ENCODE measurements around the gene F2. TPM values are rescaled to one million over a fixed set of nuclear protein-coding genes. Genes with fewer than 3 reads are reported as not detected.
A peak's percentile ranks its signal among the peaks of the same experiment; 100 is the strongest.

The F2 gene
- total and polyA plus RNA-seq, 10 donors, result 0.03 to 0.33 (median 0.23) TPM; not detected in 7

DNA sequence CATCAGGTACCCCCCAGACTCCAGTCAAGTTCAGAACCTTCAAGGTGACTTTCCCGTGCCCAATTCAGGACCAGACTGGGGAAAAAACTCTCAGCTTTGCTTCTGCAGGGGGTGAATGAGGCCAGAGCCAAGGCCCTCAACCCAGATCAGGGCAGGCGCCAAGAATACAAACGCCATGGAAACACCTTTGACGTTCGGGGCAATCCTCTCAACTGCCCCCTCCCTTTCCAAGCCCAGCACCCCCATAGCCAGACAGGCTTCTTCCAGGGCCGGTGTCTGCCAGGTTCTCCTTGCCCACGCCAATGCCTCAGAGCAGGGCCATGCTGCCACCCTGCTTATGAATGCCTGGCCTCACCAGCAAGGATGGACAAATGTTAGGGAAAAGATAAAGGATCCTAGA, 24.4 kb upstream of the F2 start:
- peaks cover 12 to 78% (median 66%) of the 10 kb centered on the region in 6 donors for H3K36me3 ChIP-seq
- no peak for DNase-seq
- no peak for TF ChIP-seq POLR2AphosphoS5 (IDR thresholded peaks at IDR 0.05)
- TF ChIP-seq POLR2A (IDR thresholded peaks at IDR 0.05), result no peak
- TF ChIP-seq, protein P1, sequence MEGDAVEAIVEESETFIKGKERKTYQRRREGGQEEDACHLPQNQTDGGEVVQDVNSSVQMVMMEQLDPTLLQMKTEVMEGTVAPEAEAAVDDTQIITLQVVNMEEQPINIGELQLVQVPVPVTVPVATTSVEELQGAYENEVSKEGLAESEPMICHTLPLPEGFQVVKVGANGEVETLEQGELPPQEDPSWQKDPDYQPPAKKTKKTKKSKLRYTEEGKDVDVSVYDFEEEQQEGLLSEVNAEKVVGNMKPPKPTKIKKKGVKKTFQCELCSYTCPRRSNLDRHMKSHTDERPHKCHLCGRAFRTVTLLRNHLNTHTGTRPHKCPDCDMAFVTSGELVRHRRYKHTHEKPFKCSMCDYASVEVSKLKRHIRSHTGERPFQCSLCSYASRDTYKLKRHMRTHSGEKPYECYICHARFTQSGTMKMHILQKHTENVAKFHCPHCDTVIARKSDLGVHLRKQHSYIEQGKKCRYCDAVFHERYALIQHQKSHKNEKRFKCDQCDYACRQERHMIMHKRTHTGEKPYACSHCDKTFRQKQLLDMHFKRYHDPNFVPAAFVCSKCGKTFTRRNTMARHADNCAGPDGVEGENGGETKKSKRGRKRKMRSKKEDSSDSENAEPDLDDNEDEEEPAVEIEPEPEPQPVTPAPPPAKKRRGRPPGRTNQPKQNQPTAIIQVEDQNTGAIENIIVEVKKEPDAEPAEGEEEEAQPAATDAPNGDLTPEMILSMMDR (IDR thresholded peaks at IDR 0.05 in 8 of 11, conservative IDR thresholded peaks at IDR 0.05 in 3 of 11), result no peak
- WGBS, 5 donors, result 85 to 93% (median 88%) methylated on average over 7 of the region's 7 CpGs
- H3K27me3 ChIP-seq (replicated peaks in 1 of 7), result no peaks in the 10 kb centered on the region
- no peaks in the 10 kb centered on the region for H3K9me3 ChIP-seq
- H3K27ac ChIP-seq, result peak overlapping the region in 7 of 8 donors; percentile 27 to 88 (median 67)
- H3K4me1 ChIP-seq, result peaks cover 11 to 67% (median 43%) of the 10 kb centered on the region in 6 donors
- intact Hi-C loops (cut with DNase I; ENCODE audit: low total_unique reads), result no loop called here
- no peak overlapping the region for H3K4me3 ChIP-seq

DNA sequence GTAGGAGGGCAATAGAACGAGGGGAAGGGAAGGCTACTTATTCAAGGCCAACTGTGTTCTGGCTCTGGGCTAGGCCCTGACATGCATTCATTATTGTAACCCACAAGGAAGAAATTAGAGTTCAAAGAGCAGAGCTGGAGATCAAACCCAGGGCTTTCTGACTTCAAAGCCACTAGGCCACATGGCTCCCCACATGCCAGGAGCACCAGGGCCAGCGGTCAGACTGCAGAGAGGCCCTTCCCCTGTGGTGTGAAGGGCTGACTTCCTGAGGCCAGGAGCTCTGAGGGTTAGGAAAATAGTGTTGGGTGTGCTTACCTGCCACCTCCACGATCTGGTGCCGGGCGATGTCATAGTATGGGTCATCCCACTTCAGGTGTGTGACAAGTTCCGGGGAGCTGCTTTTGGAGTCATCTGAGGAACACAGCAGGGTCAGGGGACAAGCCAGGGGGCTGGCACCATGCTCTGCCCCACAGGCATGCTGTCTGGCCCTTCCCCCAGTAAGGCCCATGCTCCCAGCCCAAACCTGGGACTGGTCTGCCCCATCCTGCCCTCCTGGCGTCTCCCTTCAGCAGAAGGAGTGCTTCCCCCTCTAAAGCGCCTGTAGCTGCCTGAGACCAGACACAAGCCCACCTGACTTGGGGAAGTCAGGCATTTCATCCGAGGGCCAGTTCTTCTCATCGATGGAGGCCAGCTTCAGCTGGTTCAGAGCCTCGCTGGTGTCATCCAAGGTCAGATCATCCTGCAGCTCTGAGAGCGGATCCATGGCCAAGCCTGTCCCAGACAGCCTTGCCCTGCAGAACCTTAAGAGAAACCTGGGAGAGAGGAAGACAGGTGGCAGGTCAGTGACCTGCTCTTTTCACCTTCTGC, 23.4 kb upstream of the F2 start:
- Histone ChIP-seq H3K27me3 (replicated peaks in 1 of 7) (no peaks in the 10 kb centered on the region), H3K4me3 (no peak overlapping the region), H3K27ac (peak overlapping the region in 7 of 8 donors; percentile 27 to 88 (median 67)), H3K4me1 (peaks cover 11 to 71% (median 49%) of the 10 kb centered on the region in 6 donors), H3K36me3 (peaks cover 12 to 69% (median 60%) of the 10 kb centered on the region in 6 donors), H3K9me3 (no peaks in the 10 kb centered on the region)
- intact Hi-C loops (cut with DNase I; ENCODE audit: low total_unique reads), result no loop called here
- TF ChIP-seq, protein P1 (IDR thresholded peaks at IDR 0.05 in 8 of 11, conservative IDR thresholded peaks at IDR 0.05 in 3 of 11), result no peak
- no peak for TF ChIP-seq POLR2A (IDR thresholded peaks at IDR 0.05)
- no peak for TF ChIP-seq POLR2AphosphoS5 (IDR thresholded peaks at IDR 0.05)
- 84 to 96% (median 89%) methylated on average over 6 to 12 of the region's 12 CpGs for WGBS, 5 donors
- no peak for DNase-seq

DNA sequence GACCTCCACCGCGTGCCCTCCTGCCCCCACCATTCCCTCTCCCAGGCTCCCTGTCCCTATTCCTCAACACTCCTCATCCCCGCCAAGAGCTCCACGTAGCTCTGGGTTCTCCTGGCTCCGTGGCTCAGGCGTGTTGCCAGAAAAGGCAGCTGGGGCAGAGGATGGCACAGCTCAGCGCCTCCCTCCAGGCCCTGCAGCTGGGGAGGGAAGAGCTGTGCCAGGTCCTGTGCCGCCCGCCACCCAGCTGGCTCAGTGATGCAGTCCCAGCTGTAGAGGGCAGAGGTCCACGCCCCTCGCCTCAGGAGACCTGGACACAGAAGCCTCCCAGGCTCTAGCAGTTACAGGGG, 22.8 kb upstream of the F2 start:
- intact Hi-C loops (cut with DNase I; ENCODE audit: low total_unique reads), result no loop called here
- H3K4me3 ChIP-seq, result no peak overlapping the region

More for the DNA sequence above, 22.8 kb upstream of the F2 start:
- H3K27ac ChIP-seq, result peak overlapping the region in 6 of 8 donors; percentile 24 to 88 (median 69)
- WGBS, 5 donors, result 76 to 98% (median 85%) methylated on average over 8 to 11 of the region's 11 CpGs
- H3K27me3 ChIP-seq (replicated peaks in 1 of 7), result no peaks in the 10 kb centered on the region
- no peak for DNase-seq
- peaks cover 12 to 62% (median 55%) of the 10 kb centered on the region in 6 donors for H3K36me3 ChIP-seq
- TF ChIP-seq POLR2A (IDR thresholded peaks at IDR 0.05), result no peak
- TF ChIP-seq, protein P1 (IDR thresholded peaks at IDR 0.05 in 8 of 11, conservative IDR thresholded peaks at IDR 0.05 in 3 of 11), result no peak
- peak in 2 of 3 donors; percentile 12 to 44 for TF ChIP-seq POLR2AphosphoS5 (IDR thresholded peaks at IDR 0.05)
- H3K9me3 ChIP-seq, result no peaks in the 10 kb centered on the region
- H3K4me1 ChIP-seq, result peaks cover 11 to 73% (median 49%) of the 10 kb centered on the region in 6 donors
